GM13977 (cell line): ENCODE data around the gene PAQR7.

Source experiments
- DNase-seq: peaks from one replicate; pipeline ENCODE4 v3.0.0; 2012; ENCODE audit warnings: low spot score
- in situ Hi-C: fragments of 300-500 bp; cut with MboI; formaldehyde crosslinking; loops from one replicate; pipeline ENCODE4 v1.12.0; 2022; ENCODE audit warnings: low sequenced_read_pairs, low pct_unique_long_range_greater_than_20kb, mixed read lengths, inconsistent platforms; ENCODE audit not compliant: unreplicated experiment
- TF ChIP-seq, protein P1 (sequence below): IDR thresholded peaks from 2 replicates; pipeline ENCODE4 v1.5.1; 2012; ENCODE audit warnings: mild to moderate bottlenecking, control low read depth; ENCODE audit not compliant: insufficient read depth; ENCODE audit errors: extremely low read depth, missing control alignments

PAQR7 gene

DNA sequence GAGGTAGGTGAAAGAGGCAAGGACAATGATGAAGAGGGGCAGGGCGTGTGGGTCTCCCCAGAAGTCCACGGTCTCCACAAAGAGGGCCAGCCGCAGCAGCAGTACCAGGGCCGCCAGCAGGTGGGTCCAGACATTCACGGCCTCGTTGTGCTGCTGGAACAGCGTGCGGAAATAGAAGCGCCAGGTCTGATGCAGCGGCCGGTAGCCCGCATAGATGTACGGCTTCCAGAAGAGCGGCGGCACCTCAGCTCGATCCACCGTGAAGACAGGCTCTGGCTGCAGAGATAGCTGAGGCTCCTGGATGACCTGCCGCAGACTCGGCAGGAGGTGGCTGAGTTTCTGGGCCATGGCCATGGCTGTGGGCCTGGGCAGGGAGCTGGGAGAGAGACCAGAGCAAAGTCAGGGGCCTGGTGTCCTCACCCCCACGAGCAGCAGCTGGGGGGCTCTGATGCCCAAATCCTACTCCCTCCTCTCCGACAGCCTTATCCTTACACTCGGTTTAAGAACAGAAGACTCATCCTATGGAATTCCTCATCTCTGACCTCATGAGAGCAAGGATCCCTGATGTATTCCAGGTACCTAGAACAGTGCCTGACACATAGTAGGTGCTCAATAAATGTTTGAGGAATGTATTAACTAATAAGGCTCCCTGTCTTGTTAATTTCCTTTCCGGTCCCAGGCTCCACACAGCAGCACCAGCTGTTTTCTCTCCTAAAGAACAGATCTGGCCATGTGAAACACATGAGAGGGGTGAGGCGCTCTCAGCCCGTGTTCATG lies 11.8 kb downstream of the PAQR7 start:
- TF ChIP-seq, protein P1, sequence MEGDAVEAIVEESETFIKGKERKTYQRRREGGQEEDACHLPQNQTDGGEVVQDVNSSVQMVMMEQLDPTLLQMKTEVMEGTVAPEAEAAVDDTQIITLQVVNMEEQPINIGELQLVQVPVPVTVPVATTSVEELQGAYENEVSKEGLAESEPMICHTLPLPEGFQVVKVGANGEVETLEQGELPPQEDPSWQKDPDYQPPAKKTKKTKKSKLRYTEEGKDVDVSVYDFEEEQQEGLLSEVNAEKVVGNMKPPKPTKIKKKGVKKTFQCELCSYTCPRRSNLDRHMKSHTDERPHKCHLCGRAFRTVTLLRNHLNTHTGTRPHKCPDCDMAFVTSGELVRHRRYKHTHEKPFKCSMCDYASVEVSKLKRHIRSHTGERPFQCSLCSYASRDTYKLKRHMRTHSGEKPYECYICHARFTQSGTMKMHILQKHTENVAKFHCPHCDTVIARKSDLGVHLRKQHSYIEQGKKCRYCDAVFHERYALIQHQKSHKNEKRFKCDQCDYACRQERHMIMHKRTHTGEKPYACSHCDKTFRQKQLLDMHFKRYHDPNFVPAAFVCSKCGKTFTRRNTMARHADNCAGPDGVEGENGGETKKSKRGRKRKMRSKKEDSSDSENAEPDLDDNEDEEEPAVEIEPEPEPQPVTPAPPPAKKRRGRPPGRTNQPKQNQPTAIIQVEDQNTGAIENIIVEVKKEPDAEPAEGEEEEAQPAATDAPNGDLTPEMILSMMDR, result no peak
- in situ Hi-C loops, result no loop called here
- DNase-seq, result no peak

DNA sequence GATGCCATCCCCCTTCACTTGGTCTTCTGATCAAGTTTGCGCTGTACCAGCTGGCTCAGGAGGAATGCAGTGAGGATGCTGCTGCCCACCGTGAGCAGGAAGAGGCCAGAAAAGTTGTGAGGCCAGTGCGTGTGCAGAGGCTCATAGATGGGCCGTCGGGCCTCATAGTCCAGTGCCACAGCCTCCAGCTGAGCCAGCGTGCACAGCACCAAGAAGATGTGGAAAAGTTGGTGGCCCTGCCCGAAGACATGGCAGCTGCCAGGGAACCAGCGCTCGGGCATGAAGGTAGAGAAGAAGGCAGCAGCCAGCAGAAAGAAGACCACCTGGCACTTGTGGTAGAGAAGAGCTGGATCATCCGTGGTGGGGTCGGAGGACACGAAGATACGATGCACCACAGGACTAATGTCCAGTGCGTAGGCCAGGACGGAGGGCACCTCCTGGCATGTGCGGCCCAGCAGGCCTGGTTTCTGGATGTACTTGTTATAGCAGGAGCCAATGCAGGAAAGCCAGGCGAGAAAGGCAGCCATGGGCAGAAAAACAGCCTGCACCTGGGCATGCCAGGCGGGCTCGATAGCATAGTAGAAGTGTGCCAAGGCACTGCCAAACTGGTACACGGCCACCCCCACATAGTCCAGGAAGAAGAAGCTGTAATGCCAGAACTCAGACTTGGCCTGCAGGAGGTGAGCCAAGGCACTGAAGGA lies 12.6 kb downstream of the PAQR7 start:
- DNase-seq, result no peak
- TF ChIP-seq, protein P1, result no peak
- in situ Hi-C loops, result no loop called here

DNA sequence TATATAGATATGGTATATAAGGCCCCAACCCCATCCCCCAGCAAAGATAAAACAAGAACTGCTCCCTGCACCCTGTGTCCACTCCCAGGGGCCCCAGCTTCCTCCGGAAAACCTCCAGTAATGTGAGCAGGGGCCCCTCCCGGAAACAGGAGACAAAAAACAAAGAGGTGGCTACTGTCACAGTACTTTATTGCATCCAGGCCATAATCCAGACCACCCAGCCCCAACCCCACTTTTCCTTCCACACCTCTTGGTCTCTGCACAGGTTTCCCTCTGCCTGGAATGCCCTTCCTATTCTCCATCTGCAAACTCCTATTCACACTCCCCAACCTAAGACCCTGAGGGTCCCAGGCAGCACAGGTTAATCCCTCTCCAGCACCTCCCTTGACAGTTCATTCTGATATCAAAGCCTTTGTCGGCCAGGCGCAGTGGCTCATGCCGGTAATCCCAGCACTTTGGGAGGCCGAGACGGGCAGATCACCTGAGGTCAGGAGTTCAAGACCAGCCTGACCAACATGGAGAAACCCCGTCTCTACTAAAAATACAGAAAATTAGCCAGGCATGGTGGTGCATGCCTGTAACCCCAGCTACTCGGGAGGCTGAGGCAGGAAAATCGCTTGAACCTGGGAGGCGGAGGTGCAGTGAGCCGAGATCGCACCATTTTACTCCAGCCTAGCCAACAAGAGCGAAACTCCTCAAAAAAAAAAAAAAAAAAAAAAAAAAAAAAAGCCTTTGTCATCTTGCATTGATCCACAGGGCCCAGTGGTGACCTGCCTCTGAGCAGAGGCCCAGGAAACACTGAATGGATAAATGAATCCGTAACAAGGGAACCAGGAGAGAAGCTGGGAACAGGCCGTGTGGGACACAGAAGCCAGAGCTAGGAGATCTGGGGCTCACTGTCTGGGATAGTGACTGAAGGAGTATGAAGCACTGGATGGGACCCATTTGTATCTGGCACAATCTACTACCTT lies 13.9 kb downstream of the PAQR7 start:
- TF ChIP-seq, protein P1, result no peak
- no peak for DNase-seq
- in situ Hi-C loops, result no loop called here

DNA sequence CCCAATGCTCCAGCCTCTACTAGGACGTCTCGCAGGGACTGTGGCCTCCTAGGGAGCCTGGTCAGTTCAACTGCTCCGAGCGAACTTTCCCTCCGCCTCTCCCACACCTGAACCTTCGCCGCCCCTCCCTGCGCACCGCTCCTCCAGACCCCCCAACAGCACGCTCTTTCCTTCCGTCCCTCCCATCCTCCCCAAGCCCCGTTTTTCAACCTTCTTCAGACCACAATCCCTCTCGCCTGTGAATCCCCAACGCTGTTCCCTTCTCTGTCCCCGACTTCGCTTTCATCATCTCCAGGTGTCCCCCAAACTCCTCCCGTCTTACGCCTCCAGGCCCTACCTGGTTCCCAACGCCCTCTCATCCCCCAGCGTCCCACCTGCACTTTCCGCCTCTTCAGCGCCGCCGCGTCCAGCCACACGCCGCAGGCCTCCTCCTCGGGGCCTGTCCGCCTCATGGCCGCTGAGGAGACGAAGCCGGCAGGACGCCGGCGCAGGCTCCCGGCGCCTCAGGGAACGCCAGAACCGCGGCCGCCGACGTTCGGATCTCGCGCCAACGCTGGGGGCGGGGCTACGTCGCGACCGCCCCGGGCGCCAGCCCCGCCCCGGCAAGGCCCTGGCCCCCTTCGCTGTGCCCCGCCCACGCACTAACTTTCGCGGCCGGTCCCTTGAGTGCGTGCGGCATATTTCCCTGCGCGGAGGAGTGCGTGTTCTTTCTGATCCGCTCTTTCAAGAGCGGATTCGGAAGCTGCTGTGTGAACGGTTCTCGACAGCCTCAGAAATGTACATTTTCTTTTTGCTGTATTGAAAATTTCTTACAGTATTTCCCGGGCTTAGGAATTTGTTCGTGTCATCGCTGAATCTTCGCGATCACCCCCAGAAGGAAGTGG lies 16.4 kb downstream of the PAQR7 start, which contains the start of gene AUNIP:
TSS of gene AUNIP (minus strand) at position 552 of the 884 bp plus-strand sequence. CDS start at position 452, 100 bp downstream.
- TF ChIP-seq, protein P1, result no peak
- DNase-seq, result peak; percentile 96
- in situ Hi-C loops, result no loop called here

DNA sequence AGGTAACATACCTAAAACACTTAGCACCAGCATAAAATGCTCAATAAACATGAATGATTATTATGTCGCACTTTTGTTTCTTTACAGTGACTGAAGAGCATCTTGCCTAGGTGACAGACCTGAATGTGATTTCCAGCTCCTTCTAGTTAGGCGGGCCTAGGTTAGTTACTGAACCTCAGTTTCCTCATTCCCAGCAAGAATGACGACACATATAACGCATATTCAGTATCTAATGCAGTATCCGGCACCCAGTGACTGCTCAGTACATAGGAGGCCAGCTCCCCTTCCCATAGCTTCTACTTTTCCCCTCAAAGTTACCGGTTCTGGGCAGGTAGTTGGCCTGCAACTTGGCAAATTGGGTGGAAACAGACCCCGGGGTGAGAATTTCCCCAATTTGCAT lies 17.0 kb downstream of the PAQR7 start:
- in situ Hi-C loops, result no loop called here
- TF ChIP-seq, protein P1, result no peak
- DNase-seq, result no peak
